ENCODE results near the gene AMOT.
A peak's percentile ranks its signal among the peaks of the same experiment; 100 is the strongest.

AMOT gene

DNA sequence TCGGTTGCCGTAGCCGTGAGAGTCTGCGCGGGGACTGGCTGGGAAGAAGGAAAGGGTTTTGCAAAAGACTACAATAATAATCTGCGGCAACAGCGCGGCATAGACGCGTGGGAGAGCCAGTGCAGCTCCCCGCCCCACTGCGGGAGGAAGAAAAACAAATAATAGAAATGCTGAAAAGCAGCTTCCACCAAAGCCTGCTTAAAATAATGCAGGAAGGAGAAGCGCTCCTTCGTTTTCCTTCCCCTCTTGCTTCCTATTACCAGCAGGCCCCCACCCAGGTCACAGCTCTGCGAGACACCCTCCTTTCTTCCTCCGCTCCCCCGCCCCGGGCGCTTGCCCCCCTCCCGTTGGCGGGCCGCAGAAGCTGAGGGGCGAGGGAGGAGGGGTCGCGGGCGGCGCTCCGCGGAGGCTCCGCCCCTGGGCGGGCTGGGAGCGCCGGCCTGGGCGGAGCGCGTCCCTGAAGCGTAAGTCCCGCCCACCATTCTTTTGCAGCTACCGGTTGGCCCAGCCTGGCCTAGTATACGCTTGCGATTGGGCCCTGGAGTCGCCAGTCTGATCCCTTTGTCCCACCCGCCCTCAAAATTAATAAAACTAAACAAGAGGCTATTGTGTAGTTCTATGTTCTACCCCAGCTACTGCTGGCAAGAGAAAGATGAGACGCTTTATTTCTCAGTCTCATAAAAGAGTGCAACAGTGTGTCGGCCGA is 636 bp upstream of the AMOT start:
- peak; percentile 28 to 50 for DNase-seq (ENCODE audit: low read depth in 2 of 2)

DNA sequence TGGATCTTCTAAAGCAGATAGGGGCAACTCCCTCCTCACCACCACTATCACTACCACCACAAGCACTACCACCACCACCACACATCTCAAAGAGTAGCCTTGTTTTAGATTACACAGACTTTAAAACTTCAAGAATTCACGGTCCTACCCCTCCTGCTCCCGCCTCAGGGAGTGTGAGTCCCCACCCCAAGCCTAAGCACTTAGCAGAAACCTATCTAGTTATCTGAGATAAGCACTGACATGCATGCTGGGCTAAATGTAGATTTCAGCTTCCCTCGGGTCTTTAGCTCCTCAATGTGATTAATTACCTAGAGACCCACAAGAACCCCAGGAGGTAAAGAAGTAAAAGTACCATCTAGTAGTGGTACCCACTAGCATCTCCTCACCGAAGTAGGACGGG is 775 bp downstream of the AMOT start:
- no peak for DNase-seq (ENCODE audit: low read depth in 2 of 2)

DNA sequence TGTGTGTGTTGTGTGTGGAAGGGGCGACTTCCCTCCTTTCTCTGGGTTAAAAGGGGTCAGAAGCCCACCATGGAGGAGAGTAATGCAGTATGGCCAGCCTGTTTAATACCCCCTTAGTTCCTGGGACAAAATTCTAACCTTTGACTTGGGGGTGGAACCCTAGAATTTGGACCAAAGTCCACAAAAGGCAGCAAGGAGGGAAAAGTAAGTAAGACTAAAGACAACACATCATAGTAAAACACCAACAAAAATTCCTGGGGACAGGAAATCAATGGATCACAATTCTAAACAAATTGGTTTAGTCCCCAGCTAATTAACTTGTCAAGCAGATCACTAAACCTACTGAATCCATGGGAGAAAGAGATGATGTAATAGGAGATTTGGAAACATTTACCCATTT is 3.1 kb downstream of the AMOT start:
- DNase-seq (ENCODE audit: low read depth in 2 of 2) = no peak

DNA sequence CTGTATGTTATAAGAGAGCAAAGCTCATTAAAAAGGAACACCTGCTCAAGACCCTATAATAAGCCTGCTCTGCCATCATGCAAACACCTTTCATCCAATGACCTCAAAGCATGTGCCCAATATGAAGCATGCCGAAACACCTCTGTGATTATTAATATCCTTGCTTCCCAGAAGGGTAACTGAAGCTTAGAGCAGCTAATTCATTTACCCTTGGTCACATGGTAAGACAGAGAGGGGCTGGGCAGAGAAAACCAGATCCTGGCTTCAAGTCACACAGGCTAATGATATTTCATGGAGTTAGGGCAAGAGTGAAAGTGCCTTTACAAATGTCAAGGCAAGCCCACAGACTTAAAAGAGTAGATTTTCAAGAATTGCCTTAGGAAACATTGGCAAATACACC is 5.6 kb downstream of the AMOT start:
- no peak for DNase-seq (ENCODE audit: low read depth in 2 of 2)

DNA sequence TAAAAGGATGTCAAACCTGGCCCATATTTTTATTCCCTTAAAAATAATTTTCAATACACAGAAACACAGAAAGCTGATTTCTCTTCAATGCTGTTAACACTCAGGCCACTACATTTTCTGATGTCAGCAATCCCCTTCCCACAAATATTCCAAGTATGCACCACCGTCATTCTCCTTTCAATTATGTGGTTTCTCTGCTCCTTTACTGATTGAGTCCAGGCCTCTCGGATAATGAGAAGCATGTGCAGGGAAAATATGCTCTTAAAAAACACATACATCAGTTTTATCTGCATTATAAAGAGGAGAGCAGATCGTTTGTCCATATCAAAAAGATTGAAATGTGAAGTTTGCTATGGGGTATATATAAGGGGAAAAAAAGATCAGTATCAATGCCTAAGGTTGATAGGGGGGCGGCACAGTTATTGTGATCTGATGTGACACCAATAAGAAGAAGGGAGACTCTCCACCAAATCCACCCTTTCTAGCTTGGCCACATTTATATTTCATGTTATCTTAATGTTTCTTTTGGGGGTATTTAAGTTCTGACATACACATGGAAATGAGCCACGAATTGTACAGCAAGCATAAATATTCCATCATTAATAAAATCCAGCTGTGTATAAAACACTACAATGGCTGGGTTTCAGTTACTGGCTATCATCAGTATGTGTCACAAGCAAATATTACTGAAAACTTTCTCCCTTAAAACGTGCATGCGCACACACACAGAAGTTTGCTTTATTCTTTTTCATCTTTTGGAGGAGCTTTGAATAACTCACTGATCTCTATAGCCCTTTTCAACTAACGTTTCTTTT is 6.4 kb downstream of the AMOT start:
- DNase-seq (ENCODE audit: low read depth in 2 of 2) = no peak

DNA sequence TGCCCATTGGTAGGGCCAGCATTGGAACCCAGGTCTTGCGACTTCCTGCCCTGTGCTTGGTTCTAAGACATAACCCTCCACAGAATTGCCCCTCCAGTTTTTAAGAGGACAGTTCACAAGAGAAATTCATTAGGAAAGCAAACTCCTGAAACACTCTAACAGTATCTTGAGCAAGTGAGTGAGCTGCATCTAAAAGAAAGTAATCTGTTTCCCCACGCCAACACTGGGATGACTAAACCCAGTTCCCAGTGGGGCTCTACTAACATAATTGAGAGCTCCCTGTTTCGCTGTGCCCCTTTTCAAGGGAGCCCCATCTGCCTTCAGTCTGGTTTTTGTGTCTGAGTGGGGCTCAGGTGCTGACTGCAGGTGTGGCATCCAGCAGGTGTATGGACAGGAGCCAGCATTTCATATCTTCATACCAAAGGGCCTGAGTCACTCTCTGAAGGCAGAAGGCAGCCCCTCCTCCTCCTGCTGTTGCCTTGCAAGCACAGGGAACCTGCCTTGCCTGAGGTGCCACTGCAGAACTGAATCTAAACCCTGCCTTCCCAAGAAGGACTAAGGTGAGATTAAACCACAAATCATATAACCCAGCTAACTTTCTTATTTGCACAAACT is 8.0 kb downstream of the AMOT start:
- DNase-seq (ENCODE audit: low read depth in 2 of 2) = no peak

DNA sequence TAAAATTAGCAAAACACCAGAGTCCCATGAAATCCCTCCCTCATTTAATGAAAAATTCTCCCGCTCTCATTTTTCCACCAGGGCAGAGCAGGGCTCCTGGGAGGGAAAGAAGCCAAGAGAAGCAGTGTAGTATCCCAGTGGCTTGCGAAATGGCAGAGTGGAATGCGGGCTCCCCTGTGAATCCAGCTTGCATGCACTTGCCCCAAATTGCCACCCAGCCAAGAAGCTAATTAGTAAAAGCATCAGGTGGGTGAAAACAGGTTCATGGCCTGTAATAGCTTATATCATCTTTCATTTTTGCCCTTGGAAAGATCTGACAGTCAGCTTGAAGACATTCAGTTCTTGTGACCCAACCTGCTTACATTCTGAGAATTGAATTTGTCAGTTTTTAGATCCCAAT is 10.1 kb downstream of the AMOT start:
- no peak for DNase-seq (ENCODE audit: low read depth in 2 of 2)

DNA sequence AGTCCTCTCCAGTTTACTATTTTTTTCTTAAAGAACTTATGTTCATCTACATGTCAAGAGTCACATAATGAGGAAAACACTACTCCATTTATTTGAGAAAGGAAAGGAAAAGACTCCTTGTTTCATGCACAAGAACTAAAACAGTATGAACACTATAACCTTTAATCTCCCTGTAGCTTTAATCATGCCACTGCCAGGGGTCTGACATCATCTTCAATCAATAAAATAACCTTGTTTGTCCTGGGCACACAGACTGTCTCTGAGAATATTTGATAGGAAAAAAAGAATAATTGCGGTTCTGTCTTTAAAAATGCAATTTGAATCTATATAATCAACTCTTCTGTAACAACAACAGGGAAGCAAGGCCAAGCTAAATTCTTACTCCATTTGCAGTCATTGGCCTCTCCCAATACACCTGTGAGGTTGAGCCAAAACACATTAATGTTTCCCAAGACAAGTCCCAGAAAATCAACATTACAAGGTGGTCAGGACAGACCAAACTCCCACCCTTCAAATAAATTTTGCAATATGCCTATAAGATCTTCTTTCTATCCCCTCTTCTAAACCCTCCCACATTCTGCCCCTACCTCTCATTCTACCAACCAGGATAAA is 13.2 kb downstream of the AMOT start:
- DNase-seq (ENCODE audit: low read depth in 2 of 2) = no peak

DNA sequence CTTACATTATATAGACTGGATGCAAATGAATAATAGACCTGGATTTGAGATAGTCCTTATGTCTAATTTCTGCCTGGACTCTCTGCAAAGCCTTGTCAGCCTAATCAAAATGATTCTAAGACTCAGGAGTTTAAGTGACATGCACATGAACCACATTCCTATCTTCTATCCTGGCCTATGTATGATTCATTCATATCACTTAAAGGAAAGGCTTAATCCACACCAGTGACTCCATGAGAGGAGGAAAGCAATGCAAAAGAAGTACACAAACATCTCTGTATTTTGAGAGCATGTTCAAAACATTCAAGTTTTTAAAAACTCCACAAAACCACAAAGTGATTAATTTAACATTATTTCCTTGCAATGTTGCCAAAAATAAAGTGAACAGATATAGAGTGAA is 14.6 kb downstream of the AMOT start:
- no peak for DNase-seq (ENCODE audit: low read depth in 2 of 2)

DNA sequence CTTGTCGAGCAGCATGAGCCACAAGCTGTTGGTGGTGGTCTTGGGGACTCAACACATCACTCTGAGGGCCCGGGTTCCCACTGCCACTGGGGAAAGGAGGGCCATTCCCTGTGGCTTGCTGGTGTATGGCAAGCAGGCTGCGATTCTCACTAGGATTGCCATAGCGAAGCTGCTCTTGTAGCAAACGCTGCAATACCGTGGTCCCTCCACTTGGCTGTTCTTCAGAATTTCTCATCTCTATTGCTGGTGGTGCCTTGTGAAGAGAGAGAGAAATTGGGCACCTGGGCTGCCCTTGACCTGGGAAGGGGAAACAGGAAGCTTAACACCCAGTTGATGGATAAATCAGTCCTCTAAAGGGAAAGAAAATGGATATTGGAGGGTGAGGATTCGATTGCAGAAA is 17.7 kb downstream of the AMOT start:
- no peak for DNase-seq (ENCODE audit: low read depth in 2 of 2)

DNA sequence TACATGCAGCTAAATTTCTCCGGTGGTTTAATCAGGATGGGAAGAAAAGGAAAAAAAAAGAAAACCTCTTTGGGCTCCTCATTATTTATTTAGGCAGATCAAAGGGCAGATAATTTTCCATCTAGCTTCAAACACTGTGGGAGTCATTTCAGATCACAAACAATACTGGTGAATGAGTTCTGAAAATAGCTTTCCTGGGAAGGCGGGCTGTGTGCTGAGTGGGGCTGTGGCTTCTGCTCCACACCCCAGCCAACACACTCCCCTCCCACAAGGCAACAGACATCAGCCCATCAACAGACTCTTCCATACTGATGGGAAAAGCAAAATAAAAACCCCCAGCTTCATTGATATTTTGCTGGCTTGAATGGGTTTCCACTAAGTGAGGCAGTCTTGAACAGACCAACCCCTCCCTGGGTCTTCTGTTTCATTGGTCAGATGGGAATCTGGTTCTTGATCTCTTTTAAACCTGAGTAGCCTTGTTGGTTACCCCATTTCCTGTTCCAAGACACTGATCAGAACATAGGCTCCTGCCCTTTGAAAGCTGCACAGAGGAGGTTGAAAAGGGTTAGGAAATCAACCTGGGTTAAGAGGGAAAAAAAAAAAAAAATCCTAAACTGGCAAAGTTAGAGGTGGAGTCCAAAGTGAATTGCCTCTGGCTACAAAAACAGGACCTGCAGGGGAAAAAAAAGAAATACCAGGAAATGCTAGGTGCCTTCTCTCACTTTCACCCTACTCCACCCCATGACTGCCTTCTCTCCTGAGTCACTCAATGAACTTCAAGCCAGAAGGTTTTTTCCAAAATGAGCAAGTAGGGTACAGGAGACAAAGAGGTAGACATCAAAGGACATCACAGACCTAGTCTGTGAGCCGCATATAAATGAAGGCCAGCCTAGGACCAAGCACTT is 20.0 kb downstream of the AMOT start:
- no peak for DNase-seq (ENCODE audit: low read depth in 2 of 2)

DNA sequence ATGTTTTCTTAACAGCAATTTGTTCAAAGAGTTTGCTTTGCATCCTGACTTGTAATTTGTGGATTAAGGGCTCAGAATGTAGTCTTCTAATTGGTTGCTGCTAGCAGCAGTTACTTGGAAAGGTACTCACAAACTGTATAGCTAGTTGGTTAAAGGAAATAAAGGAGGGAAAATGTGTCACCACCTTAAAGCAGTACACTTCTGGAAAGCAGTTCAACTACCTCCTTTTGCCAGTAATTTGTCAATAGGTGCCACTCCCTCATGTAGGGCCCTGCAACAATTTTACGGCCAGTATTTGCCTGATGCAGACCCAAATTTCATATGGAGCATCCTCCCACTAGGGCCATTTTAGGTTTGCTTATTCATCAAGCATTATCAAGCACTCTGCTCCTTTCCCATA is 20.8 kb downstream of the AMOT start:
- DNase-seq (ENCODE audit: low read depth in 2 of 2) = no peak

DNA sequence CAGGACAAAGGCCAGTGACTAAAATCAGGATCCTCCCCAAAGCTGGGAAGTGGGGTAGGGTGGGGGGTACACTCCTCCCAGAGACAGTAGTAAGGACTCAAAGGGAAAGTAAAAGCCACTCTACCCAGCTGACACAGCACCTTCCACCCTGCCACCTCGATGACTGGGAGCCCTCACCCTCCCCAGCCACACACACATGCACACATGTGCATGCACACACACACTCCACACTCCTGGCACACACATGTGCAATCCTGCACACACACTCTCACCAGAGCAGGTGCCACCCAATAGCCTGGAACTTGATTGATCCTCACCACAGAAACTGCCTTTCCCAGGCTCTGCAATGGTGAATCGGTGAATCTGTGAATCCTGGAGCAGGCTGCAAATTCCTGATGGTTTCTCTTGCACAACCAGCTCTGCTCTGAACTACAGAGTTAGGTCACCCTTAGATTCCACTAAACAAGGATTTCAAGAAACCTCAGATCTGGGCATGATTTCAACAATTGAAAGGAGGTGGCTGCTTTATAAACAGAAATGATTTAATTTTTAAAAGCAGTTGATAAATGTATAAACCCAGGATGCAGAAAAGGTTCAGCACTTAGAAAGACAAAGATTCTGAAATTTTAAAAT is 21.5 kb downstream of the AMOT start:
- no peak for DNase-seq (ENCODE audit: low read depth in 2 of 2)

DNA sequence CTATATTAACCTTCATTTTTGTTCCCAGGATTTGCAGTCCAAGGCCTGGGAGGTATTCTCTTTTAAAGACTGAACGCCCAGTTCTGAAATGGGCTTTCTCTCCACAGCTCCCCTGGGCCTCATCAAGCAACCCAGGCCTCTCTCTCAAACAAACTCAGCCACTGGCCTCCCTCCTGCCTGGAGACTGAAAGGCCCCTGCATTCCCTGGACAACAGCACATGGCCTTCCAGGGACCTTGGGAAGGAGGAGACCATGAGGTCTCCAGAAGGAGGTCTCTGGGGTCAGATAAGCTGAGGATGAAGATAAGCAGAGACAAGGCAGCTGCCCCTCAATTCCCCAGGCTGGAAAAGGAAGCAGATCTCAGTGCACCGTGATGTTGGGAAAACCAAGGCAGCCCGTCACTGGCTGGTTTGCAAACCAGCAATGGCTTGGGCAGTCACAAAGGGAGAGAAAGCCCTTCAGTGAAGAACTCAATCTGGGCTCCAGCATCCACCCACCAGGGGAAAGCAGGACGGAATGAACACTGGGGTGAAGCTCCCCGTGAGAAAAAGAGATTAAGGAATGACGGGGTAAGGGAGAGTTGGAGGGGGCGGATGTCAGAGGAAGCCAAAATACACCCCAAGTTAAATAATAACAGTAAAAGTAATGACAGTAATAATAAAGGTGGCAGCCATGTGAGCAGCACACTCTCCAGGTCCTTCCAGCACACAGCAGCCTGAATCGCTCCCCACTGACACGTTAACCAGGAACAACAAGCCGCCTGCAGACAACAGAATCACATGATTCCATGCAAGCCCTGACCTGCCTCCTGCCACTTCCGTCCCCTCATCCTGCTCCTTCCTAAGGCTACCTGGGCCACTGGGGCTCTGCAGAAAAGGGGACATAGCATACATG is 22.3 kb downstream of the AMOT start:
- no peak for DNase-seq (ENCODE audit: low read depth in 2 of 2)

DNA sequence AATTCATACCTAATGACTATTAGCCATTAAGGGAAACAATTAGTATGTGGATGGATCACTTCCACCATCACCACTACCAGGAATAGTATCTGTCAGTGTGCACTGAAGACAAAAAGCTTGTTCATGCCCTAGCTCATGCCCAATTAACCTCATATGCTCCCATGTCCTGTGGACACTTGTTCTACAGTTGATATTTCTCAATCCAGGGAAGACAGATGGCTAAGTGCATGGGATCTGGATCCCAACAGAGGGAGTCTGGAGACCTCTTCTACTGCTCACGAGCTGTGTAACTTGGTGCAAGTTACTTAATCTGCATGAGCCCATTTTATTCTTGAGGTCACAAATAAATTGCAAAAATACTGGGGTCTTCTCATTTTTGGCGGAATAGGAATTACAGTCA is 23.7 kb downstream of the AMOT start:
- no peak for DNase-seq (ENCODE audit: low read depth in 2 of 2)

DNA sequence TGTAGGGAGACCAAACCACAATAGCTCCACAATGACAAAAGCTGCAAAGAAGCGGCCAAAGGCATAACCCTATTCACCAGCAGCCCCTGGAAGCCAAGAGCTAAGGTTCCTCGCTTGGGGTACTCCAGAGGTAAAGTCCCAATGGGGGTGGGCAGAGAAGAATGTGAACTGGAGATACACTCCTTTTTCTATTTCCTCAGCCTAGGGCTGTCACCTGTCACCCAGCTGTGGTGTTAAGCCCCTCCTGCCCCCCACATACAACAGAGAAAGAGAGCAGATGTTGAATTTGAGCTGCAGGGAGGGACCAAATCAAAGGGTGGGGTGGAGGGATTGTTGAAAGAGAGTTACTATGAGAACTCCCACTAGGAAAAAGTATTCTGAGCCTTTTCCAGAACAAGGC is 26.1 kb downstream of the AMOT start:
- DNase-seq (ENCODE audit: low read depth in 2 of 2) = no peak

DNA sequence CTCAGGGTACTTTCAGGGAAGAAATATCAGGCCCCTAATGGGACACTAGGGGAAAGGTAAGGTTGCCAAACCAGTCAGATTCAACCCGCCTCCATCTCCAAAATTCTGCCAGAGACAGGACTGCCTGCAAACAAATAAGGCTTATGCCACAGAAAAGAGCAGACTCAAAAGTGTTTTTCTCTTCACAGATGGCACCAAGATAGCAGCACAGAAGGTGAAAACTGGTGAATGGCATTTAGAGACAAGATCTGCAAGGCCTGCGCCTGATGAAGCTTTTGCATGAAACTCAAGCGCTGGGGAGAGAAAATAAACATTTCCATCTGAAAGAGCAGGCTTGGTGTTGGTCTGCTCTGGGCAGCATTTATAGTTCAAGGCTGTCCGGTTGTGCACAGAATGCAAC is 27.9 kb downstream of the AMOT start:
- DNase-seq (ENCODE audit: low read depth in 2 of 2) = no peak

DNA sequence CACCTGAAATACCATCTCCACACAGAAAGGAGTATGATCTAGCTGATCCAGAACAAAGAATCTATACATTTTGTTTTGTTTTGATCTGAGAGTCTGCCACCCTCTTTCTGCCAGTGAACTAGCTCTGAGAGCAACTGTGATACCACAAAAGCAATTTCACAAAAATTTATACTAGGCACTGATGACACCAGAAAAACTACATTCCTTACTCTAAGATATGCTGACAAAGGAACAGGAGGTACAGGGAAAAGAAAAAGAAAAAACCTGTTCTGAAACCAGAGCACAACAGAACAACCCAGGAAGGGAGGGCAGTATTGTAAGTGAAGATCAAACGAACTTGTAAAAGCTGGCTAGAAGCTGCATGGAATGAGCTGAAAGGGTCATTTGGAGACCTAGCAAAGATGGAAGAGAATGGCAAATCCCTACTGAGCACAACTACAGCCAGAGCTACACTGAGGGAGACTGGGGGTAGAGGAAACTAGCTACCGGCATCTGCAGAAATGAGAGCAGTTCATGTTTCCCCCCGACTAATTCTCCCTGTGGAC is 31.9 kb downstream of the AMOT start:
- no peak for DNase-seq (ENCODE audit: low read depth in 2 of 2)

DNA sequence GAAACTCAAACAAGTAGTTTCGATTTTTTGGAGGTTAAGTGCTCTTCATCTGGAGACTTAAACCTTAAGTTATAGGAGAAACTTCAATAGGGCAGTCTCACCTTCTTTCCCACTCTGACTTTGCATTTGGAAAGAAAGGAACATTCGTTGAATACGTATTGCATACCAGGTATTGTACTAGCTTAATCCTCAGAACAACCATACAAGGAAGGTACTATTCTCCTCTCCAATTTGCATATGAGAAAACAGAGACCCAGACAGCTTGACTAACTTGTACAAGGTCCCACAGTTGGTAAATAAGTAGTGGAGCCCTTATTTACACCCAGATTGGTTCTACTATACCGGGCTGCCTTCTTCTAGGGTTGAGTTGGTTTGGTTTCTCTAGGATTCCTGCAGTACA is 32.6 kb downstream of the AMOT start:
- DNase-seq (ENCODE audit: low read depth in 2 of 2) = no peak

DNA sequence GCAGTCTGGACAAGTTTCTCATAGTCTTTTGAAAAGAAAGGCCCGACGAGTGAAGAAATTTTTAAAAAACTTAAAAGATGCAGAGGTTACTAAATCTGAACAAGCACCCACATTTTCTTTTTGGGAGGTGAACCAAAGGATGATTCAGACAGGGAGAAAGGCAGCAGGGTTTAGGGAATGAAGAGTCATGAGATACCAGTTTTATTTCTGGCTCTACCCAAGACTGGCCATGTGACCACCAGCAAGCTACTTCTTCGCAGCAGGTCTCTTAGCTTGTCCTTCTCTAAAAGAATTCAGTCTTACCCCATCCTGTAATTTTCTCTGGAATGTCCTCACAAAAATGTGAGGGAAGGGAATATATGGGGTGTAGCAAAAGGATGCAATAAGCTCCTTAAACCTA is 37.6 kb downstream of the AMOT start:
- no peak for DNase-seq (ENCODE audit: low read depth in 2 of 2)

Data from stimulated activated CD8-positive, alpha-beta memory T cell treated with anti-CD3 and anti-CD28 coated beads, Interleukin-2, amount 100 ng/mL, for 48 hours (primary cell).